Measurements from ENCODE around the gene LRRIQ1.
"Not testable (repeated sequence)": the region's sequence is repeated elsewhere in the genome, so short reads cannot be mapped to it uniquely, and the experiment has no call there.

DNA sequence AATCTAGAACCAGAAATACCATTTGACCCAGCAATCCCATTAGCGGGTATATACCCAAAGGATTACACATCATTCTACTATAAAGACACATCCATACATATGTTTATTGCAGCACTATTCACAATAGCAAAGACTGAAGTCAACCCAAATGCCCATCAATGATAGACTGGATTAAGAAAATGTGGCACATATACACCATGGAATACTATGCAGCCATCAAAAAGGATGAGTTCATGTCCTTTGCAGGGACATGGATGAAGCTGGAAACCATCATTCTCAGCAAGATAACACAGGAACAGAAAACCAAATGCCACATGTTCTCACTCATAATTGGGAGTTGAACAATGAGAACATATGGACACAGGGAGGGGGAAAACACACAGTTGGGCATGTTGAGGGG lies 188.2 kb downstream of the LRRIQ1 start:
- TF ChIP-seq POLR2A (IDR thresholded peaks at IDR 0.05) = not testable (repeated sequence)
- TF ChIP-seq, protein P1, sequence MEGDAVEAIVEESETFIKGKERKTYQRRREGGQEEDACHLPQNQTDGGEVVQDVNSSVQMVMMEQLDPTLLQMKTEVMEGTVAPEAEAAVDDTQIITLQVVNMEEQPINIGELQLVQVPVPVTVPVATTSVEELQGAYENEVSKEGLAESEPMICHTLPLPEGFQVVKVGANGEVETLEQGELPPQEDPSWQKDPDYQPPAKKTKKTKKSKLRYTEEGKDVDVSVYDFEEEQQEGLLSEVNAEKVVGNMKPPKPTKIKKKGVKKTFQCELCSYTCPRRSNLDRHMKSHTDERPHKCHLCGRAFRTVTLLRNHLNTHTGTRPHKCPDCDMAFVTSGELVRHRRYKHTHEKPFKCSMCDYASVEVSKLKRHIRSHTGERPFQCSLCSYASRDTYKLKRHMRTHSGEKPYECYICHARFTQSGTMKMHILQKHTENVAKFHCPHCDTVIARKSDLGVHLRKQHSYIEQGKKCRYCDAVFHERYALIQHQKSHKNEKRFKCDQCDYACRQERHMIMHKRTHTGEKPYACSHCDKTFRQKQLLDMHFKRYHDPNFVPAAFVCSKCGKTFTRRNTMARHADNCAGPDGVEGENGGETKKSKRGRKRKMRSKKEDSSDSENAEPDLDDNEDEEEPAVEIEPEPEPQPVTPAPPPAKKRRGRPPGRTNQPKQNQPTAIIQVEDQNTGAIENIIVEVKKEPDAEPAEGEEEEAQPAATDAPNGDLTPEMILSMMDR (IDR thresholded peaks at IDR 0.05 in 4 of 5, conservative IDR thresholded peaks at IDR 0.05 in 1 of 5) = not testable (repeated sequence)
